Measurements from ENCODE around the gene NPAP1.
"Not testable (repeated sequence)": the region's sequence is repeated elsewhere in the genome, so short reads cannot be mapped to it uniquely, and the experiment has no call there.

NPAP1 gene

GRCh38 chr15:24675332-24676144 lies at the start of gene NPAP1:
Gene NPAP1 (plus strand): TSS chr15:24675775. CDS start chr15:24675868, 93 bp downstream.
- TF ChIP-seq ZNF274 (IDR thresholded peaks at IDR 0.05; ENCODE audit: low read depth, low read length) (no peak), SUZ12 (IDR thresholded peaks at IDR 0.05; ENCODE audit: extremely low read depth, insufficient read depth, insufficient read length) (no peak), YY1 (IDR thresholded peaks at IDR 0.05; ENCODE audit: insufficient read depth, insufficient read length) (no peak)
- Histone ChIP-seq H3K4me3 (ENCODE audit: insufficient read length, low read depth) (no peak within 1 kb of the TSS), H3K36me3 (ENCODE audit: insufficient read depth, insufficient read length, low read length) (no peaks in the 10 kb centered on the region), H3K9me3 (ENCODE audit: insufficient read depth, low read length) (no peaks in the 10 kb centered on the region), H3K9ac (ENCODE audit: insufficient read length, low read depth) (no peak within 1 kb of the TSS), H3K4me1 (ENCODE audit: insufficient read depth, insufficient read length) (no peaks in the 10 kb centered on the region), H3K27me3 (ENCODE audit: insufficient read depth, insufficient read length) (no peaks in the 10 kb centered on the region)
- no peak for DNase-seq (ENCODE audit: low read depth, low spot score)

GRCh38 chr15:24627443-24627842 lies 48.1 kb upstream of the NPAP1 start:
- no peaks in the 10 kb centered on the region for H3K36me3 ChIP-seq (ENCODE audit: insufficient read depth, insufficient read length, low read length)
- peaks cover 11% of the 10 kb centered on the region for H3K9me3 ChIP-seq (ENCODE audit: insufficient read depth, low read length)
- H3K27me3 ChIP-seq (ENCODE audit: insufficient read depth, insufficient read length), result no peaks in the 10 kb centered on the region
- no peak for TF ChIP-seq SUZ12 (IDR thresholded peaks at IDR 0.05; ENCODE audit: extremely low read depth, insufficient read depth, insufficient read length)
- no peak overlapping the region for H3K9ac ChIP-seq (ENCODE audit: insufficient read length, low read depth)
- no peak overlapping the region for H3K4me3 ChIP-seq (ENCODE audit: insufficient read length, low read depth)
- no peaks in the 10 kb centered on the region for H3K4me1 ChIP-seq (ENCODE audit: insufficient read depth, insufficient read length)
- DNase-seq (ENCODE audit: low read depth, low spot score), result no peak

GRCh38 chr15:24633082-24633481 lies 42.5 kb upstream of the NPAP1 start:
- no peaks in the 10 kb centered on the region for H3K36me3 ChIP-seq (ENCODE audit: insufficient read depth, insufficient read length, low read length)
- no peak overlapping the region for H3K4me3 ChIP-seq (ENCODE audit: insufficient read length, low read depth)
- H3K4me1 ChIP-seq (ENCODE audit: insufficient read depth, insufficient read length), result no peaks in the 10 kb centered on the region

GRCh38 chr15:24639412-24639811 lies 36.2 kb upstream of the NPAP1 start:
- H3K27me3 ChIP-seq (ENCODE audit: insufficient read depth, insufficient read length); H3K4me3 ChIP-seq (ENCODE audit: insufficient read length, low read depth); H3K9ac ChIP-seq (ENCODE audit: insufficient read length, low read depth); H3K4me1 ChIP-seq (ENCODE audit: insufficient read depth, insufficient read length); DNase-seq (ENCODE audit: low read depth, low spot score); H3K36me3 ChIP-seq (ENCODE audit: insufficient read depth, insufficient read length, low read length): not testable (repeated sequence)
- peaks cover 14% of the 10 kb centered on the region; the same call in 1 of the 2 replicates for H3K9me3 ChIP-seq (ENCODE audit: insufficient read depth, low read length)

More at GRCh38 chr15:24633082-24633481, 42.5 kb upstream of the NPAP1 start:
- H3K27me3 ChIP-seq (ENCODE audit: insufficient read depth, insufficient read length), result no peaks in the 10 kb centered on the region
- peaks cover 24% of the 10 kb centered on the region for H3K9me3 ChIP-seq (ENCODE audit: insufficient read depth, low read length)
- TF ChIP-seq YY1 (IDR thresholded peaks at IDR 0.05; ENCODE audit: insufficient read depth, insufficient read length) (no peak), SUZ12 (IDR thresholded peaks at IDR 0.05; ENCODE audit: extremely low read depth, insufficient read depth, insufficient read length) (no peak), ZNF274 (IDR thresholded peaks at IDR 0.05; ENCODE audit: low read depth, low read length) (no peak)
- no peak overlapping the region for H3K9ac ChIP-seq (ENCODE audit: insufficient read length, low read depth)
- DNase-seq (ENCODE audit: low read depth, low spot score), result no peak

- Histone ChIP-seq H3K4me3 (ENCODE audit: insufficient read length, low read depth) (no peak overlapping the region), H3K4me1 (ENCODE audit: insufficient read depth, insufficient read length) (no peaks in the 10 kb centered on the region), H3K36me3 (ENCODE audit: insufficient read depth, insufficient read length, low read length) (no peaks in the 10 kb centered on the region), H3K9ac (ENCODE audit: insufficient read length, low read depth) (no peak overlapping the region), H3K9me3 (ENCODE audit: insufficient read depth, low read length) (no peaks in the 10 kb centered on the region), H3K27me3 (ENCODE audit: insufficient read depth, insufficient read length) (no peaks in the 10 kb centered on the region)
- DNase-seq (ENCODE audit: low read depth, low spot score), result no peak
- TF ChIP-seq SUZ12 (IDR thresholded peaks at IDR 0.05; ENCODE audit: extremely low read depth, insufficient read depth, insufficient read length) (no peak), ZNF274 (IDR thresholded peaks at IDR 0.05; ENCODE audit: low read depth, low read length) (no peak), YY1 (IDR thresholded peaks at IDR 0.05; ENCODE audit: insufficient read depth, insufficient read length) (no peak)
Observed at GRCh38 chr15:24645627-24646026, 29.9 kb upstream of the NPAP1 start.

- Histone ChIP-seq H3K27me3 (ENCODE audit: insufficient read depth, insufficient read length) (no peaks in the 10 kb centered on the region), H3K9ac (ENCODE audit: insufficient read length, low read depth) (no peak overlapping the region), H3K36me3 (ENCODE audit: insufficient read depth, insufficient read length, low read length) (no peaks in the 10 kb centered on the region), H3K9me3 (ENCODE audit: insufficient read depth, low read length) (no peaks in the 10 kb centered on the region), H3K4me1 (ENCODE audit: insufficient read depth, insufficient read length) (no peaks in the 10 kb centered on the region), H3K4me3 (ENCODE audit: insufficient read length, low read depth) (no peak overlapping the region)
- TF ChIP-seq SUZ12 (IDR thresholded peaks at IDR 0.05; ENCODE audit: extremely low read depth, insufficient read depth, insufficient read length), result no peak
- no peak for TF ChIP-seq YY1 (IDR thresholded peaks at IDR 0.05; ENCODE audit: insufficient read depth, insufficient read length)
- TF ChIP-seq ZNF274 (IDR thresholded peaks at IDR 0.05; ENCODE audit: low read depth, low read length), result no peak
- DNase-seq (ENCODE audit: low read depth, low spot score), result no peak
Observed at GRCh38 chr15:24659622-24660021, 16.0 kb upstream of the NPAP1 start.

GRCh38 chr15:24662991-24663390 lies 12.6 kb upstream of the NPAP1 start:
- no peak for DNase-seq (ENCODE audit: low read depth, low spot score)
- H3K36me3 ChIP-seq (ENCODE audit: insufficient read depth, insufficient read length, low read length), result no peaks in the 10 kb centered on the region
- H3K27me3 ChIP-seq (ENCODE audit: insufficient read depth, insufficient read length), result no peaks in the 10 kb centered on the region
- TF ChIP-seq YY1 (IDR thresholded peaks at IDR 0.05; ENCODE audit: insufficient read depth, insufficient read length), result no peak
- TF ChIP-seq ZNF274 (IDR thresholded peaks at IDR 0.05; ENCODE audit: low read depth, low read length), result no peak
- no peak for TF ChIP-seq SUZ12 (IDR thresholded peaks at IDR 0.05; ENCODE audit: extremely low read depth, insufficient read depth, insufficient read length)
- no peaks in the 10 kb centered on the region for H3K9me3 ChIP-seq (ENCODE audit: insufficient read depth, low read length)
- H3K9ac ChIP-seq (ENCODE audit: insufficient read length, low read depth), result no peak overlapping the region
- no peak overlapping the region for H3K4me3 ChIP-seq (ENCODE audit: insufficient read length, low read depth)
- H3K4me1 ChIP-seq (ENCODE audit: insufficient read depth, insufficient read length), result no peaks in the 10 kb centered on the region
